H1 (cell line): ENCODE measurements around the gene FOXL1. TPM values are rescaled to one million over a fixed set of nuclear protein-coding genes. Genes with fewer than 3 reads are reported as not detected.

Source experiments
- CHD7 ChIP-seq: fragments of 300-600 bp; sonication (generic); IDR thresholded peaks from 2 replicates; pipeline ENCODE4 v1.7.1; 2012; ENCODE audit warnings: low read length, moderate library complexity, mild to moderate bottlenecking, inconsistent platforms; ENCODE audit not compliant: insufficient replicate concordance
- polyA plus RNA-seq, 7 experiments: library from polyadenylated mRNA; depleted of rRNA in 3 of 7; stranded (reverse) in 5 of 7; unstranded in 2 of 7; fragments of >200 nt in 5 of 7; fragments of 200-250 nt in 2 of 7; gene quantifications; 1 replicate in 5 of 7; 2 replicates in 1 of 7; 4 replicates in 1 of 7; pipeline versions ENCODE4 v1.2.1 to v1.2.3, GENCODE V29; 2011 to 2013; ENCODE audit warnings: missing spikeins in 2 of 7, mixed read lengths in 2 of 7
- total RNA-seq: library from RNA; stranded (reverse); fragmentation: NEBNext Ultra II Directional; extraction: Animal tissue kit (Norgen Biotek cat#: 25700); gene quantifications from 2 replicates; pipeline ENCODE4 v1.2.1, GENCODE V29; 2021

Gene FOXL1
- total and polyA plus RNA-seq, 2 of the 8 experiments (the other 6 are each of a cell fraction or from before 2014, with no cell fraction given) = 0.03 TPM; not detected in 1

- no peak for TF ChIP-seq CHD7
Measured at GRCh38 chr16:86587487-86587886, 9.1 kb downstream of the FOXL1 start (continued).
